ENCODE results near the gene FAM110D.

Gene FAM110D

GRCh38 chr1:26189331-26189730 lies 30.5 kb downstream of the FAM110D start:
- no peak for DNase-seq (ENCODE audit: low spot score)

GRCh38 chr1:26189751-26190275 lies 30.9 kb downstream of the FAM110D start:
- no peak for DNase-seq (ENCODE audit: low spot score)

GRCh38 chr1:26190373-26190987 lies 31.6 kb downstream of the FAM110D start, which contains the start of gene CATSPER4:
CATSPER4 (plus strand) TSS chr1:26190602; CDS start chr1:26190628, 26 bp downstream.
- DNase-seq (ENCODE audit: low spot score) = no peak

GRCh38 chr1:26191739-26192138 lies 32.9 kb downstream of the FAM110D start:
- DNase-seq (ENCODE audit: low spot score) = no peak

- DNase-seq (ENCODE audit: low spot score) = no peak
These were observed 36.9 kb downstream of the FAM110D start for GRCh38 chr1:26195805-26196204.

- no peak for DNase-seq (ENCODE audit: low spot score)
These were observed 38.4 kb downstream of the FAM110D start for GRCh38 chr1:26197301-26197700.

GRCh38 chr1:26197813-26198212 lies 38.9 kb downstream of the FAM110D start:
- DNase-seq (ENCODE audit: low spot score) = no peak

- no peak for DNase-seq (ENCODE audit: low spot score)
These were observed 41.5 kb downstream of the FAM110D start for GRCh38 chr1:26200413-26200812.

GRCh38 chr1:26203642-26204318 lies 44.9 kb downstream of the FAM110D start:
- no peak for DNase-seq (ENCODE audit: low spot score)

GRCh38 chr1:26210147-26210870 lies 51.4 kb downstream of the FAM110D start:
- DNase-seq (ENCODE audit: low spot score) = no peak

GRCh38 chr1:26212726-26213125 lies 53.8 kb downstream of the FAM110D start:
- DNase-seq (ENCODE audit: low spot score) = no peak

GRCh38 chr1:26213335-26213905 lies 54.5 kb downstream of the FAM110D start:
- no peak for DNase-seq (ENCODE audit: low spot score)
